ENCODE results near the gene DLX5. TPM values are rescaled to one million over a fixed set of nuclear protein-coding genes. Genes with fewer than 3 reads are reported as not detected.

Gene DLX5
- total and polyA plus RNA-seq, 2 of the 4 experiments (the other 2 are of a cell fraction): not detected

DNA sequence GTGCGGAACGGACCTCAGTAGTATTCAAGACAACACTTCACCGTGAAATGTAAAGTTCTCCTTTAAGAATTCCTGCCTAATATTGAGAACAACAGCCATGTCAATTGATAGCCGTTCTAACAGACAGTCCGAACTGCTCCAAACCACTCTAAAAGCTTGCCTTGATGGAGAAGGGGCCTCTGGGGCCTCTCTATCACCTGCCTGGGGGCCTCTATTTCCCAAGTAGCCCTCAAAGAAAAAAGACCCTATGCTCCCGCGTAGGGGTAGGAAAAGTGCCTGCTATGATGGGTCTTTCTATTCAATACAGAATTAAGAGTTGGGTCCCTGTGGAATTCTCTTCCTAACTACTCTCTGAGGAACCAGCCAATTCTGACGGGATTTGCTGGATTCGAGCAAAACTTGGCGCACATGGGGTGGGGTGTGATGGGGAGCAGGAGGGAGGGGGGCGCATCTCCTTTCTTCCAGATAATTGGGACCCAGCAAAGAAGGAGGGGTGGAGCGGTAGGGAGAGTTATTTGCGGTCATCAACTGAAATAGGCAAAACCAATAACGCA lies 27.6 kb downstream of the DLX5 start:
- no peaks in the 10 kb centered on the region for H3K4me1 ChIP-seq (ENCODE audit: control insufficient read depth, insufficient read depth, low read length)
- dilution Hi-C loops (cut with HindIII; ENCODE audit: low sequenced_read_pairs, unreplicated experiment): no loop called here
- H3K18ac ChIP-seq (ENCODE audit: low read depth, low read length): no peak overlapping the region
- no peak overlapping the region for H3K9ac ChIP-seq (ENCODE audit: low read depth, low read length)
- no peaks in the 10 kb centered on the region for H3K36me3 ChIP-seq (ENCODE audit: control insufficient read depth, insufficient read depth, low read length)
- peaks cover 71% of the 10 kb centered on the region for H3K27me3 ChIP-seq (ENCODE audit: control insufficient read depth, insufficient read depth, low read length)
- H4K91ac ChIP-seq (ENCODE audit: insufficient read depth, low read depth, low read length): no peak overlapping the region
- no peak overlapping the region for H2BK20ac ChIP-seq (ENCODE audit: low read depth, low read length)
- H3K4me2 ChIP-seq (ENCODE audit: low read depth, low read length): no peak overlapping the region
- no peak overlapping the region for H2AFZ ChIP-seq (replicated peaks; ENCODE audit: low read length, poor library complexity)
- no peak overlapping the region for H2AK9ac ChIP-seq (replicated peaks; ENCODE audit: low read depth, low read length, poor library complexity)
- no CpG with 5 or more reads among the region's 14 CpGs for WGBS, 2 experiments (ENCODE audit: extremely low coverage in 2 of 2, insufficient read length in 1 of 2)
- peaks cover 11% of the 10 kb centered on the region for H3K9me3 ChIP-seq (ENCODE audit: control insufficient read depth, insufficient read depth, low read length)
- H2BK15ac ChIP-seq (ENCODE audit: low read depth, low read length): no peak overlapping the region
- H3K9me1 ChIP-seq (ENCODE audit: insufficient read depth, low read length): no peaks in the 10 kb centered on the region
- no peak overlapping the region for H4K8ac ChIP-seq (ENCODE audit: low read depth in 2 of 2, low read length in 2 of 2)
- no peak overlapping the region for H3K14ac ChIP-seq (replicated peaks; ENCODE audit: low read depth, low read length)
- H2BK5ac ChIP-seq (ENCODE audit: low read depth, low read length, poor library complexity, severe bottlenecking): no peak overlapping the region
- no peak overlapping the region for H3K4ac ChIP-seq (ENCODE audit: low read depth, low read length)
- H4K20me1 ChIP-seq (ENCODE audit: insufficient read depth, low read length): no peaks in the 10 kb centered on the region
- no peak overlapping the region for H3K23ac ChIP-seq (ENCODE audit: low read depth, low read length)
- ATAC-seq (ENCODE audit: low read depth) (no peak), DNase-seq (no peak)
- H4K5ac ChIP-seq (ENCODE audit: low read depth, low read length): no peak overlapping the region
- H3K56ac ChIP-seq (ENCODE audit: extremely low read depth, insufficient read depth, low read length): no peak overlapping the region
- H3K4me3 ChIP-seq (ENCODE audit: insufficient read depth, low read depth, low read length): no peak overlapping the region
- intact Hi-C loops (cut with micrococcal nuclease): no loop called here
- POLR2A ChIA-PET (ENCODE audit: unreplicated experiment): no interaction called here
- no TSS peak for BruUV-seq (replicated peaks)
- CTCF ChIA-PET: no interaction called here
- TF ChIP-seq POLR2A (IDR thresholded peaks at IDR 0.05; ENCODE audit: low read depth, low read length): no peak
- TF ChIP-seq SMC3 (IDR thresholded peaks at IDR 0.05; ENCODE audit: low read depth, low read length): no peak
- no peak for TF ChIP-seq NFE2L2 (IDR thresholded peaks at IDR 0.05; ENCODE audit: low read depth, low read length)
- no peak for TF ChIP-seq MXI1 (IDR thresholded peaks at IDR 0.05; ENCODE audit: borderline replicate concordance, low read depth, low read length)
- no peak for TF ChIP-seq RFX5 (IDR thresholded peaks at IDR 0.05; ENCODE audit: low read depth, low read length)
- TF ChIP-seq CHD1 (IDR thresholded peaks at IDR 0.05; ENCODE audit: low read depth, low read length): no peak
- TF ChIP-seq, protein P1, sequence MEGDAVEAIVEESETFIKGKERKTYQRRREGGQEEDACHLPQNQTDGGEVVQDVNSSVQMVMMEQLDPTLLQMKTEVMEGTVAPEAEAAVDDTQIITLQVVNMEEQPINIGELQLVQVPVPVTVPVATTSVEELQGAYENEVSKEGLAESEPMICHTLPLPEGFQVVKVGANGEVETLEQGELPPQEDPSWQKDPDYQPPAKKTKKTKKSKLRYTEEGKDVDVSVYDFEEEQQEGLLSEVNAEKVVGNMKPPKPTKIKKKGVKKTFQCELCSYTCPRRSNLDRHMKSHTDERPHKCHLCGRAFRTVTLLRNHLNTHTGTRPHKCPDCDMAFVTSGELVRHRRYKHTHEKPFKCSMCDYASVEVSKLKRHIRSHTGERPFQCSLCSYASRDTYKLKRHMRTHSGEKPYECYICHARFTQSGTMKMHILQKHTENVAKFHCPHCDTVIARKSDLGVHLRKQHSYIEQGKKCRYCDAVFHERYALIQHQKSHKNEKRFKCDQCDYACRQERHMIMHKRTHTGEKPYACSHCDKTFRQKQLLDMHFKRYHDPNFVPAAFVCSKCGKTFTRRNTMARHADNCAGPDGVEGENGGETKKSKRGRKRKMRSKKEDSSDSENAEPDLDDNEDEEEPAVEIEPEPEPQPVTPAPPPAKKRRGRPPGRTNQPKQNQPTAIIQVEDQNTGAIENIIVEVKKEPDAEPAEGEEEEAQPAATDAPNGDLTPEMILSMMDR (conservative IDR thresholded peaks at IDR 0.05; ENCODE audit: low read depth, low read length): no peak
- TF ChIP-seq FOS (IDR thresholded peaks at IDR 0.05; ENCODE audit: low read depth, low read length): no peak
- no peak for TF ChIP-seq RAD21 (IDR thresholded peaks at IDR 0.05; ENCODE audit: low read length)
- TF ChIP-seq, protein P2, sequence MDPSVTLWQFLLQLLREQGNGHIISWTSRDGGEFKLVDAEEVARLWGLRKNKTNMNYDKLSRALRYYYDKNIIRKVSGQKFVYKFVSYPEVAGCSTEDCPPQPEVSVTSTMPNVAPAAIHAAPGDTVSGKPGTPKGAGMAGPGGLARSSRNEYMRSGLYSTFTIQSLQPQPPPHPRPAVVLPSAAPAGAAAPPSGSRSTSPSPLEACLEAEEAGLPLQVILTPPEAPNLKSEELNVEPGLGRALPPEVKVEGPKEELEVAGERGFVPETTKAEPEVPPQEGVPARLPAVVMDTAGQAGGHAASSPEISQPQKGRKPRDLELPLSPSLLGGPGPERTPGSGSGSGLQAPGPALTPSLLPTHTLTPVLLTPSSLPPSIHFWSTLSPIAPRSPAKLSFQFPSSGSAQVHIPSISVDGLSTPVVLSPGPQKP (IDR thresholded peaks at IDR 0.05; ENCODE audit: borderline replicate concordance, low read depth, low read length): no peak
- no peak for TF ChIP-seq RCOR1 (IDR thresholded peaks at IDR 0.05; ENCODE audit: insufficient replicate concordance, low read length)
- no peak overlapping the region for H2AK5ac ChIP-seq (ENCODE audit: low read depth, low read length)
- H2BK120ac ChIP-seq (ENCODE audit: low read depth, low read length): no peak overlapping the region
- H3K79me1 ChIP-seq (ENCODE audit: low read depth in 1 of 2, low read length in 2 of 2): no peaks in the 10 kb centered on the region
- in situ Hi-C loops (cut with MboI; ENCODE audit: low sequenced_read_pairs): no loop called here
- no peak overlapping the region for H3K27ac ChIP-seq (ENCODE audit: insufficient read depth, low read length)

Measured in IMR-90 (cell line).